Gastrocnemius medialis (tissue), 4 donors: ENCODE data around the gene SPATA2. TPM values are rescaled to one million over a fixed set of nuclear protein-coding genes. Genes with fewer than 3 reads are reported as not detected.

Experiments
- ATAC-seq, 2 donors: fragments of 150-250 bp; one replicate each; pipeline ENCODE4 v1.9.1; 2016
- DNase-seq, 2 donors: peaks; one replicate each; pipeline ENCODE4 v3.0.0-alpha.2; 2019
- H3K27ac ChIP-seq, 4 donors: fragments of 200-600 bp; sonication (generic); 1 replicate in 1 of 4; 2 replicates in 3 of 4; pipeline ENCODE4 v1.5.1; 2016 to 2018; ENCODE audit warnings: mild to moderate bottlenecking in 2 of 4, moderate library complexity in 1 of 4
- H3K27me3 ChIP-seq, 3 donors: fragments of 200-600 bp; sonication (generic) in 2 of 3; 1 replicate in 1 of 3; 2 replicates in 2 of 3; pipeline versions ENCODE4 v1.5.1 to v1.6.0; 2016 to 2019; ENCODE audit warnings: mild to moderate bottlenecking in 1 of 3, moderate library complexity in 1 of 3
- H3K36me3 ChIP-seq, 2 donors: fragments of 200-600 bp; sonication (generic) in 1 of 2; one replicate each; pipeline ENCODE4 v1.5.1; 2017 to 2018
- H3K4me1 ChIP-seq, 2 donors: fragments of 200-600 bp; sonication (generic) in 1 of 2; one replicate each; pipeline ENCODE4 v1.5.1; 2016 to 2017; ENCODE audit warnings: mild to moderate bottlenecking in 2 of 2
- H3K4me3 ChIP-seq, 4 donors: fragments of 200-600 bp; sonication (generic) in 3 of 4; 1 replicate in 1 of 4; 2 replicates in 3 of 4; pipeline ENCODE4 v1.5.1; 2016 to 2019; ENCODE audit warnings: mild to moderate bottlenecking in 2 of 4
- H3K9me3 ChIP-seq, 3 donors: fragments of 200-600 bp; sonication (generic) in 2 of 3; 1 replicate in 1 of 3; 2 replicates in 2 of 3; pipeline ENCODE4 v1.5.1; 2016 to 2019
- POLR2A ChIP-seq, 2 donors: fragments of 450-650 bp; IDR thresholded peaks; one replicate each; pipeline ENCODE4 v1.6.1; 2017; ENCODE audit warnings: antibody characterized with exemption in 2 of 2, mild to moderate bottlenecking in 2 of 2, moderate library complexity in 2 of 2
- in situ Hi-C, 4 donors: fragments of 200-750 bp; cut with MboI; loops; one replicate each; pipeline versions ENCODE4 v1.15.0 to v1.8.0; 2017; ENCODE audit warnings: low sequenced_read_pairs in 4 of 4
- intact Hi-C: fragments of 100-400 bp; cut with DNase I; formaldehyde crosslinking; loops from one replicate; pipeline ENCODE4 v1.15.1; 2023; ENCODE audit warnings: low total_unique reads
- total RNA-seq, 4 donors: library from RNA; depleted of rRNA; stranded (reverse); fragments of >200 nt; gene quantifications; one replicate each; pipeline versions ENCODE4 v1.1.0 to v1.2.3, GENCODE V29; 2016
- TF ChIP-seq, protein P1 (sequence below), 5 experiments: fragments of 450-650 bp in 3 of 5; fragments of 200-600 bp in 2 of 5; sonication (generic) in 2 of 5; IDR thresholded peaks in 4 of 5; conservative IDR thresholded peaks in 1 of 5; 1 replicate in 4 of 5; 2 replicates in 1 of 5; pipeline ENCODE4 v1.5.1; 2016 to 2019; ENCODE audit warnings: antibody characterized with exemption in 5 of 5, mild to moderate bottlenecking in 3 of 5, moderate library complexity in 3 of 5

SPATA2 gene
- total RNA-seq, 4 donors from 2014 or later: 7.7 to 10.7 (median 9.7) TPM

DNA sequence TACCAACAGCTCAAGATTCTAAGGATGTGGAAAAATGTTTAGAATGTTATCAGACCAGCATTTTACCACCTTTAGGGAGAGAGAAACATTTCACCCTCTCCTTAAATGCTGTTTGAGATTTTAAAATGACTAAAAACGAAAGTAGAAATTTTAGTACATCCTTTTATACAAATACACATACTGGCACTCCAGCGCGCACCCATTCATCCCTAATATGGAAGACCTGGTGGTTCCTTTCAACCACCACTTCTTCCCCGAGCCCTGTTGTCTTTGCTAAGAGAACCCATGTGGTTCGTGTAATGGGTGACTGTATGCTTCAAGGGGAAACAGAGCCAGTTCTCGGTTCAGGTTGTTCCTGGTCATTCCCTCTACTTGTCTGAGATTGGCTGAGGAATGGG lies 21.3 kb downstream of the SPATA2 start:
- Histone ChIP-seq H3K27me3 (no peaks in the 10 kb centered on the region), H3K36me3 (peaks cover 0 to 5% of the 10 kb centered on the region in 2 donors), H3K4me3 (no peak overlapping the region), H3K27ac (no peak overlapping the region), H3K9me3 (no peaks in the 10 kb centered on the region), H3K4me1 (peaks cover 14 to 30% of the 10 kb centered on the region in 2 donors)
- DNase-seq (no peak), ATAC-seq (no peak)
- intact Hi-C loops (loop anchor here (10.0 kb wide), 1 partner anchor 349 kb away; no protein-coding TSS in a partner anchor), in situ Hi-C loops (no loop called here)
- TF ChIP-seq, protein P1, sequence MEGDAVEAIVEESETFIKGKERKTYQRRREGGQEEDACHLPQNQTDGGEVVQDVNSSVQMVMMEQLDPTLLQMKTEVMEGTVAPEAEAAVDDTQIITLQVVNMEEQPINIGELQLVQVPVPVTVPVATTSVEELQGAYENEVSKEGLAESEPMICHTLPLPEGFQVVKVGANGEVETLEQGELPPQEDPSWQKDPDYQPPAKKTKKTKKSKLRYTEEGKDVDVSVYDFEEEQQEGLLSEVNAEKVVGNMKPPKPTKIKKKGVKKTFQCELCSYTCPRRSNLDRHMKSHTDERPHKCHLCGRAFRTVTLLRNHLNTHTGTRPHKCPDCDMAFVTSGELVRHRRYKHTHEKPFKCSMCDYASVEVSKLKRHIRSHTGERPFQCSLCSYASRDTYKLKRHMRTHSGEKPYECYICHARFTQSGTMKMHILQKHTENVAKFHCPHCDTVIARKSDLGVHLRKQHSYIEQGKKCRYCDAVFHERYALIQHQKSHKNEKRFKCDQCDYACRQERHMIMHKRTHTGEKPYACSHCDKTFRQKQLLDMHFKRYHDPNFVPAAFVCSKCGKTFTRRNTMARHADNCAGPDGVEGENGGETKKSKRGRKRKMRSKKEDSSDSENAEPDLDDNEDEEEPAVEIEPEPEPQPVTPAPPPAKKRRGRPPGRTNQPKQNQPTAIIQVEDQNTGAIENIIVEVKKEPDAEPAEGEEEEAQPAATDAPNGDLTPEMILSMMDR (IDR thresholded peaks at IDR 0.05 in 4 of 5, conservative IDR thresholded peaks at IDR 0.05 in 1 of 5): no peak
- TF ChIP-seq POLR2A (IDR thresholded peaks at IDR 0.05): no peak

DNA sequence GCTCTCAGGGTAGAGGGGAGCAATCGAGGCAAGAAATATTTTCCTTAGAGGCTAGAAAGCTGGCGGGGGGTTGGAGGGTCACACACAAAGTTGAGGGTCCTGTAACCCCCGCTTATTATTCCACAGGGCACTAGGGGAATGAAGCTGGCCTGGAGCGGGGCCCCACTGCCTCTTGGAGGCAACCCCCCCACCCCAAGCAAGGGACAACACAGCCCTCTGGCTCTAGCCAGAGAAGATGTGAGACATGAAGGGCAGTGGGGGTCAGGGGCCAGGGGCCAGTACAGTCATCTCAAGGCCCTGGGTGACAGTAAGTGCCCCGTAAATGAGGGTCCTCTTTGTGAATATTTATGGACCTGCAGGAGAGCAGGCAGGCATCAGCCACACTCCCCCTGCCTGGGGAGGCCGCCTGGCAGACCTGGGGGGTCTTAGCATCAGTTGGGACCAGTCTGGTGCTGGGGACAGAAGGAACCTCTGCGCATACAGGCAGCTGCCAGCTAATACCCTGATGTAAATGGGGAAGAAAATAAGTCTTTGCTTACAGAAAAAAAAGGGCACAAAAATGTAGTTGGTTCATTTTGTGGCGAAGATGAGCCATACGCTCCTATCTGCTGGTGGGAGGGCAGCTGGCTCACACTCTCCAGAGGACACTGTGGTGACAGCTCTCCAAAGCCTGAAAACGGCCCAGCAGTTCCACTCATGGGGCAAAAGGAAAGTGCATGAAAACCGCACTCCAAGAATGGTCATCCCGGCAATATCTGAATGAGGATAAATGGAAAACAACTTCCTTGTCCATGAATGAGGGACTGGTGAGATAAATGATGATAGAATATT lies 21.9 kb downstream of the SPATA2 start:
- ATAC-seq: no peak
- TF ChIP-seq, protein P1 (IDR thresholded peaks at IDR 0.05 in 4 of 5, conservative IDR thresholded peaks at IDR 0.05 in 1 of 5): no peak
- no peak for TF ChIP-seq POLR2A (IDR thresholded peaks at IDR 0.05)
- H3K4me1 ChIP-seq: peaks cover 14 to 30% of the 10 kb centered on the region in 2 donors
- no peaks in the 10 kb centered on the region for H3K9me3 ChIP-seq
- H3K36me3 ChIP-seq: peaks cover 0 to 5% of the 10 kb centered on the region in 2 donors
- no peak overlapping the region for H3K4me3 ChIP-seq
- intact Hi-C loops: loop anchor here (10.0 kb wide), 1 partner anchor 349 kb away; no protein-coding TSS in a partner anchor
- in situ Hi-C loops: no loop called here
- no peak overlapping the region for H3K27ac ChIP-seq
- no peaks in the 10 kb centered on the region for H3K27me3 ChIP-seq
- no peak for DNase-seq

DNA sequence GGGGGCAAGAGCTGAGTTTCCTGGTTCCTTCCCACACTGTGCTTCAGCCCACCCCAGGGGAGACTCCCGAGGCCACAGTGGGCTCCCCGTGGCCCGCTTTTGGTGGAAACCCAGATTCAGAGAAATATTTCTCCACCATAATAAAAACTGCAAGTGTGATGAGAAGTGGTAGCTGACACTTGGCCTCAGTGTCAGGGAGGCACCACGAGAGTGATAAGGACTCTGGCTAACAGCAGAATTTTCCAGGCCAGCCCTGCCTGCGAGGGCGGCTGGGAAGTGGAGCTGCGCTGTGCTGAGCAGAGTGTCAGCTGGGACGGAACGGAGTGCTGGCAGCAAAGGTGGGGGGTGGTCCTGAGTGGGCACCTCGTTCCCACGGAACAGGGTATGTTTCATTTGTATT lies 22.5 kb downstream of the SPATA2 start:
- no peaks in the 10 kb centered on the region for H3K27me3 ChIP-seq
- no peak for TF ChIP-seq POLR2A (IDR thresholded peaks at IDR 0.05)
- TF ChIP-seq, protein P1 (IDR thresholded peaks at IDR 0.05 in 4 of 5, conservative IDR thresholded peaks at IDR 0.05 in 1 of 5): no peak
- in situ Hi-C loops: no loop called here
- peaks cover 20 to 34% of the 10 kb centered on the region in 2 donors for H3K4me1 ChIP-seq
- no peak for DNase-seq
- peak in 1 of 2 donors; percentile 31 for ATAC-seq
- H3K27ac ChIP-seq: peak overlapping the region in 2 of 4 donors; percentile 30 to 35
- intact Hi-C loops: loop anchor here (10.0 kb wide), 1 partner anchor 348 kb away; no protein-coding TSS in a partner anchor
- H3K4me3 ChIP-seq: no peak overlapping the region
- H3K9me3 ChIP-seq: no peaks in the 10 kb centered on the region
- H3K36me3 ChIP-seq: peaks cover 0 to 5% of the 10 kb centered on the region in 2 donors

DNA sequence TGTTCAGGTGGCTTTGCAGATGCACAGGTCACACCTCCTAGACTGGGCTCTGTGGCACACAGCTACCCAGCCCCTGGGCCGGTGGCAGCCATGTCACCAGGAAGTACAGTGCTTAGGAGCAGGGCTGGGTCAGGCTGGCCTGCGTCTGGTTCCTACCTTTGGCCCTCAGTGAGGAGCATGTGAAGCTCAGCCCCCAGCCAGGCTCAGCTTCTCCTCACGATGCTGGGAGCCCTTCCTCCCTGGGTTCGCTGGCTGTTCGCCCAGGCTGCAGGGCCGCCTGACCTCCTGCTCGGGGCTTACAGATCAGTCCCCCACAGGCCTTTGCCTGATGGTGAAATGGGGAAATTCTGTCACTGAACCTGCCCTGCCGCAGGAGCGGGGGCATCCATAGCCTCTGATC lies 23.1 kb downstream of the SPATA2 start:
- peak in 1 of 2 donors; percentile 18 for DNase-seq

More for the DNA sequence above, 23.1 kb downstream of the SPATA2 start:
- TF ChIP-seq, protein P1 (IDR thresholded peaks at IDR 0.05 in 4 of 5, conservative IDR thresholded peaks at IDR 0.05 in 1 of 5): no peak
- TF ChIP-seq POLR2A (IDR thresholded peaks at IDR 0.05): no peak
- Histone ChIP-seq H3K36me3 (peaks cover 0 to 7% of the 10 kb centered on the region in 2 donors), H3K9me3 (no peaks in the 10 kb centered on the region), H3K27me3 (no peaks in the 10 kb centered on the region), H3K4me1 (peaks cover 25 to 37% of the 10 kb centered on the region in 2 donors), H3K27ac (peak overlapping the region in 2 of 4 donors; percentile 30 to 35), H3K4me3 (no peak overlapping the region)
- intact Hi-C loops: loop anchor here (10.0 kb wide), 1 partner anchor 347 kb away; no protein-coding TSS in a partner anchor
- in situ Hi-C loops: no loop called here
- ATAC-seq: no peak
